HG03354 (cell line): ENCODE data around the gene ENAH.

ENCODE experiments used
- ATAC-seq: cut with Tn5 transposase; IDR thresholded peaks from one replicate; pipeline ENCODE4 v1.9.1; 2021; ENCODE audit warnings: mild to moderate bottlenecking; ENCODE audit not compliant: unreplicated experiment, poor library complexity, severe bottlenecking

The ENAH gene

DNA sequence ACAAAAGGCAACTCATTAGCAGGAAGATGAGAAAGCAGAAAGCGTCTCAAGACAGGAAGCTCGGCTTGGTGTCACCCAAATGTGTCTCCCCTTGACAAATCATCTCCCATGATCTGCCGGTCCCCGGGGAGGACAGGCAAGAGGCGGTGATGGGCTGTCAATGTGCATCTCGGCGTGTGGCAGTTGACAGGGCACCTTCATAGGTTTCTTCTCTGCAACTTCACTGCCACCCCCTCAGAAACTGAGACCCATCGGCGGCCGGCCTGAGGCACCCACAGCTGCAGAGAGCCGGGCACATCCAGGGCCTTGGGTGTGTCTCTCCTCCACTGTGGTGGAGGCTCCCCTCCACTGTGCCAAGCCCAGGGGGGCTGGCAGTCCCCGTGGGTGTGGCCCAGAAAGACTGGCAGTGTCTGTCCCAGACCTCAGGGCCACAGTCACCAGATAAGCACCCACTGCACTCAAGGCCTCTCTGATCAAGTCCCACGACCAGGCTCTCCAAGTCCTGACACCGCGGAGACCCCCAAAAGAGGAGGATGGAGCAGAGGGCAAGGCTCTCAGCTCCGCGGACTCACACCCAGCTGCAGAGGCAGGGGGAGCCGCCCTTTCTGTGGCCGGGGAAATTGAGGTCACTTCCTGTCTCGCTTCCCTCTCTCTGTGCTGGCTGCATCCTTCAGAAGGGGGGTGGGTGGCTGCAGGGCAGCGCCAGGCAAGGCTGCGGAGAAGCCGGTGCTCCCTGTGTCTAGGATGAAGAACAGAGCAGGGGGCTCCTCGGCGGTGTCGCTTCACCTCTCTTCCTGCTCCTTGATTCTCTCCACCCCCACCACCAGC, 185.5 kb downstream of the ENAH start:
- ATAC-seq: peak; percentile 96

DNA sequence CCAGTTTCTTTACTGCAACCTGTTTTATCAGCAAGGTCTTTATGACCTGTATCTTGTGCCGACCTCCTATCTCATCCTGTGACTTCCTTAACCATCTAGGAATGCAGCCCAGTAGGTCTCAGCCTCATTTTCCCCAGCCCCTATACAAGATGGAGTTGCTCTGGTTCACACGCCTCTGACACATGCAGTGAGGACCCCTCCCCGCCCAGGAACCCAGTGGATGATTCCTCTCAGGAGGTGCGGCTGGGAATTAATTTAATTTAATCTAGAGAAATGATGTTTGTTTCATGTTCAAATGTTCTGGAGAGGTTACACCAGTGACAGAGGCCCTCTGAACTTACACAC, 186.1 kb downstream of the ENAH start:
- no peak for ATAC-seq

- ATAC-seq: no peak
Measured at GRCh38 chr1:225465793-225466517, 187.0 kb downstream of the ENAH start.

GRCh38 chr1:225464851-225465792, 187.8 kb downstream of the ENAH start:
- no peak for ATAC-seq

GRCh38 chr1:225462714-225463574, 190.0 kb downstream of the ENAH start:
- ATAC-seq: no peak

GRCh38 chr1:225462429-225462713, 190.6 kb downstream of the ENAH start:
- ATAC-seq: no peak

- ATAC-seq: no peak
Measured at GRCh38 chr1:225461533-225462428, 191.1 kb downstream of the ENAH start.

GRCh38 chr1:225460737-225461532, 192.0 kb downstream of the ENAH start:
- ATAC-seq: no peak

DNA sequence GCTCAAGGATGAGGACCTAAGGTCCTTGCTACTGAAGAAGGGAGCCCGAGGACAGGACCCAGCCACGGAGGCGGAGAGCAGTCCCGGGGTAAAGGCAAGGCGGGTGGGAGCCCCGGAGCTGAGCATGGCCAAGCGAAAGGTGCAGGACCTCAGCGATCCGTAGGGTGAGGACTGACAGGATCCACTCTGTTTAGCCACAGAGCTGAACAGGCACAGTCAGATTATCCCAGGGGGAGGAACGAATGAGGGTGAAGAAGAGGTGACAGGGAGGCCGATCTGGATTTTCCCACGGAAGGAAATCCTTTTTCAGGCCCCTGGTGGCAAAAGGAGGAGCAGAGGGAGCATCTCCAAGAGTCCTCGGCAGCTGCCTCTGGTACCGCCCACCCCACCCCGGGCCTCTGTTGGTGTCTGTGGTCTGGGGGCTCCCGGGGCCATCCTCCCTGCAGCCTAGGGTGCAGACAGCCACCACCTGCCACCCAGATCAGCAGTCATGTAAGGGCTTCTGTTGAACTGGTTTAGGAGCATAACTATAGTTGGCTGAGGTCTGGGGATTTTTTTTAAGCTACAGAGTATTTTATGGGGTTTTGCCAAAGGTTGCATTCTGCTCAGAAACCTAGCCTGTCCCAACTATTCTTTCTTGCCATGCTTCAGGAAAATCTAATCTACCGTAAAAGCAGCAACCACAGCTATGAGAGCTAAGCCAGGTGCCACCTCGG, 192.7 kb downstream of the ENAH start:
- ATAC-seq: no peak

DNA sequence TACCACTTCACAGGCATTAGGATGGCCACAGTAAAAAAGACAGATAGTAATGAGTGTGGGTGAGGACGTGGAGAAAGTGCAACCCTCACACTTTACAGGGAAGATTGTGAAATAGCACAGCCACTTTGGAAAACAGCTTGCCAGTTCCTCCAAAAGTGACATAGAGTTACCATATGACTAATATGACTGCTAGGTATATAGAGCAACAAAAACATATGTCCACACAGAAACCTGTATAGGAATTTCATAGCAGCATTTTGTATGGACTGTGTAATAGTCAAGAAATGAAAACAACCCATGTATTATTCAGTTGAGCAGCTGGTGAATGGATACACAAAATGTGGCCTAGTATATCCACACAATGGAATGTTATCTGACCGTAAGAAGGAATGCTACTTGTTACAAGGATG, 194.7 kb downstream of the ENAH start:
- ATAC-seq: no peak

- no peak for ATAC-seq
Measured at GRCh38 chr1:225454733-225455132, 198.2 kb downstream of the ENAH start.

- ATAC-seq: no peak
Measured at GRCh38 chr1:225453797-225454648, 198.9 kb downstream of the ENAH start.

DNA sequence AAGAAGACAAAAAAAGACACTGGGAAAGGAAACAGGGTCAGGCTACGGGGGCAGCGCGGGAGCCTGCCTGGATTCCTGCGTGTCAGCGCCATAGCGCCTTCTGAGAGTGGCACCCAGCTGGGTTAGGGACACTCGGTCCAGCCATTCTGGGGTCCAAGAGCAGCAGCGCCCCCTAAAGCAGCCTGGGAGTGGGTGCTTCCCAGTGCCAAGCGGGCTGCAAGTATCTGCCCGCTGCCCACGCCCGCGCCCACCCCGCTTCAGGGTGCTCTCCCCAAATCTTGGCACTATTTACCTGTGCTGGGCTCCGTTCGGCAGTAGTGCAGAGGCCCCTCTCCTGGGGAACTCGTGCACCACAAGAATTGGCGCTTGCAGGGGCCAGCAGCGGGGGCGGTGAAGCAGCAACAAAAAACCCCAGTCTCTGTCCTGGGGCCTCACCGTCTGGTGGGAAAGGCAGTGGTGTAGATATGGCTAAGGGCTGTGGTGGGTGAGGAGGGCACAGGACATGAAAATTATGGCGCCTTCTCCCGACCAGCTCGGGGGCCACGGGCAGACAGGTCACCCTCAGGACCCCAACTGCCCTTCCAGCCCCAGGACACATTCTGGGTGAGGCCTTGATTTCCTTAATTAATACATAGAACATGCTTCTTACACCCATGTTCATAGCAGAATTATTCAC, 200.9 kb downstream of the ENAH start:
- ATAC-seq: no peak

- ATAC-seq: no peak
Measured at GRCh38 chr1:225451340-225451739, 201.6 kb downstream of the ENAH start.

DNA sequence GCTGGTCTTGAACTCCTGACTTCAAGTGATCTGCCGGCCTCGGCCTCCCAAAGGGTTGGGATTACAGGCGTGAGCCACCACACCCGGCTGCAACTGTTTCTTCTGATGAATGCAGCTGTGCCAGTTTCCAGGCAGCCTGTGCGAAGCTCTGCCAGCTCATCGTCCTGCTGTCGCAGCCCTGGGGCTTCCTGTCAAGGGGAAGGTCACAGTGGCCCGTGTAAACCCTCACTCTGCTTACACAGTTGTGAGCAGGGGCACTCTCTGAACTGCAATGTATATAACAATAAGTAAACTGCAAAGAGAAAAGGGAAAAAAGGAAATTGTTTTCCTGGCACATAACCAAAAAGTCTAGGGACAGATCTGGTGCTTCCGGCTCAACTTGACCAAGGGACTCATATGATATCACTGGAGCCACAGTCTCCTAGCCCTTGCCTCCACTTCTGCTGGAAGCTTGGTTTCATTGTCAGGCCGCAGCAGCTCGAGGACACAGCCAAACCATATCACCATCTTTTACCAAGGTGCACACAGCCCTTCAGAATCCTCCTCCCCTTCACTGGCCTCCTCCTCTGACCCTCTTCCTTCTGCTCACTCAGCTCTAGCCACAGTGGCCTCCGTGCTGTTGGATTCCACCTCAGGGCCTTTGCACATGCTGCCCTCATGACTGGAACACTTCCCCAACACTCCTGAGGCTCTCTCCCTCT, 202.3 kb downstream of the ENAH start:
- no peak for ATAC-seq
